ENCODE measurements around the gene LRRC1.
"Not testable (repeated sequence)": the region's sequence is repeated elsewhere in the genome, so short reads cannot be mapped to it uniquely, and the experiment has no call there.

The LRRC1 gene

DNA sequence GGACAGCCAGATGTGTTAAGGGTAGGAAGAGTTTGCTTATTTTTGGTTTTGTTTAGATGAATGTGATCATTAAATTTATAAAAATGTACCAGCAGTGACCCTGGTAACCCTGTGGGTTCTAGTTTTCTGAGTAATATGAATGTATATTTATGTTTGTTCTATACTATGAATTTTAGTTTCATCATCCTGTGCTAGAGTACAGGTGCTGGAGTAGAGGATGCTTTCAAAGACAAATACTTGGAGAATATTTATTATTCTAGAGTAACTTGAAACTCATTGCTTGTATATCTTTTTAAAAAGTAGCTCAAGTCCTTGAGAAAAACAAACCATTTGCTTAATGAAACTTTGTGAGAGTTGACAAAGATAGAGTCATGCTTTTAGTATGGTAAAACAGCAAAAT is 7.8 kb downstream of the LRRC1 start:
- CTCF ChIA-PET: no interaction called here
- POLR2A ChIA-PET: no interaction called here
- DNase-seq (ENCODE audit: extremely low spot score): no peak
- TF ChIP-seq, protein P1, sequence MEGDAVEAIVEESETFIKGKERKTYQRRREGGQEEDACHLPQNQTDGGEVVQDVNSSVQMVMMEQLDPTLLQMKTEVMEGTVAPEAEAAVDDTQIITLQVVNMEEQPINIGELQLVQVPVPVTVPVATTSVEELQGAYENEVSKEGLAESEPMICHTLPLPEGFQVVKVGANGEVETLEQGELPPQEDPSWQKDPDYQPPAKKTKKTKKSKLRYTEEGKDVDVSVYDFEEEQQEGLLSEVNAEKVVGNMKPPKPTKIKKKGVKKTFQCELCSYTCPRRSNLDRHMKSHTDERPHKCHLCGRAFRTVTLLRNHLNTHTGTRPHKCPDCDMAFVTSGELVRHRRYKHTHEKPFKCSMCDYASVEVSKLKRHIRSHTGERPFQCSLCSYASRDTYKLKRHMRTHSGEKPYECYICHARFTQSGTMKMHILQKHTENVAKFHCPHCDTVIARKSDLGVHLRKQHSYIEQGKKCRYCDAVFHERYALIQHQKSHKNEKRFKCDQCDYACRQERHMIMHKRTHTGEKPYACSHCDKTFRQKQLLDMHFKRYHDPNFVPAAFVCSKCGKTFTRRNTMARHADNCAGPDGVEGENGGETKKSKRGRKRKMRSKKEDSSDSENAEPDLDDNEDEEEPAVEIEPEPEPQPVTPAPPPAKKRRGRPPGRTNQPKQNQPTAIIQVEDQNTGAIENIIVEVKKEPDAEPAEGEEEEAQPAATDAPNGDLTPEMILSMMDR (IDR thresholded peaks at IDR 0.05; ENCODE audit: control extremely low read depth, extremely low read depth, low read depth, missing control alignments): no peak

DNA sequence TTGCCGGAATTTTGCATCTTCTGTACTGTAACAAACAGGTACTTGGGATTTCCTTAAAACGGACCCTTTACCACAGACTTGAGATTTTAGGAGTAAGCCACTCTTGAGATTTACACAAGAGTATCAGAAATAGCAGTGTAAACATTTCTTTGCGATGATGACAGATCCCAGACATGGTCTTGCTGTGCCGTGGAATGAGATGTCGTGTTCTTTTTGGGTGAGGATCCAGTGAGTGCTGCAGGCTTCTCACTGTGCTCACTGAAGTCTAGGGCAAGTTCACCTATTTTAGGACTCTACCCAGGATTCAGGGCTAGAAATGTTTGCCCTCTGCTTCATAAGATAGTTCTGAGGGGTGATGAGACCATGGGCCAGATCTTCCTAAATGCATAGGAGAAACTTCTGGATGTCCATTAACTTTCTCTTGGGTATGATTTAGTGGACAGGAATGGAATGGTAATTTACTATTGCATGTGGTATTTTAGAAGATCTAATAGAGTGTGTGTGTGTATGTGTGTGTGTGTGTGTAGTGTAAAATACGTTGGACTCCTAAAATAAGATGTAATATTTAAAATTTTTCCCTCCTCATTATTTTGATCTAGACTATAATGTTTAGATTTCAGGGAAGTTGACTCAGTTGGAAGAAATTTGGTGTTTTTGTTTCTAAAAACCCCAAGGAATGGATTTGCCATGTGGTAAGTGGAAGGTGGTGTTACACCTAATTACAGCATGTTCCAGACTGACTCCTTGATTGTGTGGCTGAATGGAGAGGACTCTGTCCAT is 8.5 kb downstream of the LRRC1 start:
- TF ChIP-seq, protein P1 (IDR thresholded peaks at IDR 0.05; ENCODE audit: control extremely low read depth, extremely low read depth, low read depth, missing control alignments): no peak
- CTCF ChIA-PET: no interaction called here
- no peak for DNase-seq (ENCODE audit: extremely low spot score)
- POLR2A ChIA-PET: no interaction called here

DNA sequence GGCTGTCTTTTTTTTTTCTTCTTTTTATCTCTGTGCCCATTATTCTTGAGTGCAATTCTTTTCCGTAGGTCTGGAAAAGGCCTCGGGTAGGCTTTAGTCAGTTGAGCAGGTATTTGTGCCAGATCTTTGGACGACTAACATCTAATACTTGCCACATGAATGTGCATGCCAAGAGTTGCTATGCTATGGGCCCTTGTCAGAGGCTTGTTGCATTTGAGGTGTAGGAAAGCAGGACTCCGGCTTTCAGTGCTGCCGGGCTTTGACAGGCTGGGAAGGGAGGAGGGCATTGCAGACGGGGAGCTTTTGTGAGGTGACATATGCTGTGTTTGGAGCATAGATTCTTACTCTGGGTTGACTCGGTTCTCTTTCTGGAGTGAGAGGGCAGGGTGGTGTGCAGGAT is 10.2 kb downstream of the LRRC1 start:
- DNase-seq (ENCODE audit: extremely low spot score): no peak
- CTCF ChIA-PET: no interaction called here
- POLR2A ChIA-PET: no interaction called here
- TF ChIP-seq, protein P1 (IDR thresholded peaks at IDR 0.05; ENCODE audit: control extremely low read depth, extremely low read depth, low read depth, missing control alignments): no peak

DNA sequence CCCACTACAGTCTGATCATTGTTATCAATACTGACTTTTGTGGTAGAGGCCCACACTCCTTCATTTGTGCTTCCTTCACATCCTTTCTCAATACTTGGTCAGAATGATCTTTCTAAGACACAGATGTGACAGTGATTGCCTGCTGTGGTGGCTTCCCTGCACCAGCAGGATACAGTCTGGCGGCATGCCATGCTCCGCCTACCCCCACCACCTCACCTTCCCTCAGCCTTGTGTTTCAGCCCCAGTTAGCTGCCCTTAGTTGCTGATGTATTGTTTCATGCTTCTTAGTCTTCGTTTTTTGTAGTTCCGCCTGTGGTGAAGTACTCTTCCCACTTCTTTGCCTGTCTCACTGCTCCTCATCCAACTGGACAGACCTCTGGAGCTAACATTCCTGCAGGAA is 10.9 kb downstream of the LRRC1 start:
- POLR2A ChIA-PET: no interaction called here
- no peak for DNase-seq (ENCODE audit: extremely low spot score)
- TF ChIP-seq, protein P1 (IDR thresholded peaks at IDR 0.05; ENCODE audit: control extremely low read depth, extremely low read depth, low read depth, missing control alignments): no peak
- CTCF ChIA-PET: no interaction called here

DNA sequence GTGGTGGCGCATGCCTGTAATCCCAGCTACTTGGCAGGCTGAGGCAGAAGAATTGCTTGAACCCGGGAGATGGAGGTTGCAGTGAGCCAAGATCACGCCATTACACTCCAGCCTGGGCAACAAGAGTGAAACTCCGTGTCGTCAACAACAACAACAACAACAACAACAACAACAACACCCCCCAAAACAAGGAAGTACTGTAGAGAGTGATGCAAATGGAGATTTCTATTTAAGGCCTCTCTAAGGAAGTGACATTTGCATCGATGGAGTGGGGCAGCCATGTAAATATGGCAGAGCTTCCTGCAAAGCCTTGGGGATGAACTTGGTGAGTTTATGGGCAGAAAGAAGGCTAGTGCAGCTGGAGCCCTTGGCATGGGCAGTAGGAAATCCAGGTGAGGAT is 12.8 kb downstream of the LRRC1 start:
- CTCF ChIA-PET: interaction anchor here (1.2 kb wide), 1 partner anchor 10 kb away, joined by 3 read pairs; no protein-coding TSS in a partner anchor

DNA sequence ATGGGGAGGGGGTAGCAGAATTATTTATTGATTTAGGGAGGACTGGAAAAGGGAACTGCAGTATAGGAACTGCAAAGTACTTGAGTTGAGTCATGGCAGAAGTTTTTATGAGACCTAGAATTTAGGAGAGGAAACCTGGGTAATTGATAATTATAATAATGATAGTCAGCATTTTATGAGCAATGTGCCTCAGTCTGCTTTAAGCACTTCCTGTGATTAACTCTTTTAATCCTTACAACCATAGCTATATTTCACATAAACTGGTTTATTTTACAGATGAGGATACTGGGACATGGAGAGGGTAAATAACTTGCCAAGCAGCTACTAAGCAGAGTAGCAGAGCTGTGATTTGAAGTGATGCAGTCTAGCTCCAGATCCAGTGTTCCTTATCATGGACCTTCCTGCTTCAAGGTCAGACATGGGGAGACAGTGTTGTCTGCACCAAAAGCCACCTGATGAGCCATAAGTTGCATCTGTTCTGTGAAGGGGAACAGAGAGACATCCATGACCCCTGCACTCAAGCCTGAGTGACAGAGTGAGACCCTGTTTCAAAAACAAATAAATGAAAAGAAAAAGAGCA is 13.6 kb downstream of the LRRC1 start:
- ChIA-PET CTCF (no interaction called here), POLR2A (no interaction called here)
- DNase-seq (ENCODE audit: extremely low spot score): no peak

More for the DNA sequence above, 12.8 kb downstream of the LRRC1 start:
- POLR2A ChIA-PET; DNase-seq (ENCODE audit: extremely low spot score): not testable (repeated sequence)

DNA sequence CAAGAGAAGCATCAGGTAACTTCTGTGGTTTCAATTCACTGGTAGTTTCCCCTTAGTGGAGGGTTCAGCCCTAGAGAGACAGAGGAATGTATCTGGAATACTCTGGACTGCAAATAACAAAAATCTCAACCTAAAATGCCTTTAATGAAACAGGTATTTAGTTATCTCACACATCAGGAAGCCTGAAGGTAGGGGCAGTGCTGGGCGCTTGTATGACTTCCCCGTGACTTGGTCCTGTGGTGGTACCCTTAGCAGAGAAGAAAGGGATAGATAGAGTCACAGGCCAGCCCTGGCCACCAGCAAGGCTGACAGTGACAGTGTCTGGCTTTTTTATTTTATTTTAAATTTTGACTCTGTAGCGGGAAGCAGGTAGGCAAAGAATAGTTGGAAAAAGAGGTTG is 14.9 kb downstream of the LRRC1 start:
- no peak for DNase-seq (ENCODE audit: extremely low spot score)
- ChIA-PET CTCF (no interaction called here), POLR2A (no interaction called here)
- TF ChIP-seq, protein P1 (IDR thresholded peaks at IDR 0.05; ENCODE audit: control extremely low read depth, extremely low read depth, low read depth, missing control alignments): no peak

More for the DNA sequence above, 13.6 kb downstream of the LRRC1 start:
- TF ChIP-seq, protein P1 (IDR thresholded peaks at IDR 0.05; ENCODE audit: control extremely low read depth, extremely low read depth, low read depth, missing control alignments): no peak

Measured in GM10248 (cell line).